GM13976 (cell line): ENCODE results near the gene KCNJ9.

ENCODE experiments used
- DNase-seq: peaks from one replicate; pipeline ENCODE4 v3.0.0; 2012; ENCODE audit warnings: low spot score
- in situ Hi-C: fragments of 300-500 bp; cut with MboI; formaldehyde crosslinking; loops from one replicate; pipeline ENCODE4 v1.12.0; 2022; ENCODE audit warnings: low sequenced_read_pairs, mixed read lengths, inconsistent platforms; ENCODE audit not compliant: unreplicated experiment
- TF ChIP-seq, protein P1 (sequence below): IDR thresholded peaks from 2 replicates; pipeline ENCODE4 v1.5.1; 2012; ENCODE audit warnings: borderline replicate concordance, mild to moderate bottlenecking; ENCODE audit not compliant: insufficient read depth; ENCODE audit errors: extremely low read depth, missing control alignments, control extremely low read depth

Gene KCNJ9

DNA sequence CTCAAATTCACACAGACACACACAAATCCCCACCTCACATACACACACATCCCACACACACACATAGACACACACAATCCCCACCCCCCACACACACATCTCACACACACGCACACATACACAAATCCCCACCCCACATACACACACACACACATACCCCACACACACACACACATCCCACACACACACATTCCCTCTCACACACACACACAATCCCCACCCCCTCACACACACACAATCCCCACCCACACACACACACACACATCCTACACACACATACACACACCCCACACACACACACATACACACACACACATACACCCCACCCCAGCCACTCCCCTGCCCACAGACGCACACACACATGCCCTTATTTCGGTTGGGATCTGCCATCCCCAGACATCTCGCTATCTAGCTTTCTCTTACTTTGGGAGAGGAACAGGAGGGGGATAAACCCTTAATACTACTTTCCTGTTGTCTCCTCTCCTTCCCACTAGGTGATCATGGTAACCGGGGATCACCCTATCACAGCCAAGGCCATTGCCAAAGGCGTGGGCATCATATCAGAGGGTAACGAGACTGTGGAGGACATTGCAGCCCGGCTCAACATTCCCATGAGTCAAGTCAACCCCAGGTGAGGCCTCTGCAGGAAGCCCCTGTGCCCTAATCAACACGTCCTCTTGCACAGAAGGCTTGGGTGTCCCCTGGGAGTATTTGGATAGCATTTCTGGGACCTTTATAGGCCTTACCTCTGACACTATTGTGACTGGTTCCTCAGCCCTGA, 52.8 kb downstream of the KCNJ9 start:
- TF ChIP-seq, protein P1, sequence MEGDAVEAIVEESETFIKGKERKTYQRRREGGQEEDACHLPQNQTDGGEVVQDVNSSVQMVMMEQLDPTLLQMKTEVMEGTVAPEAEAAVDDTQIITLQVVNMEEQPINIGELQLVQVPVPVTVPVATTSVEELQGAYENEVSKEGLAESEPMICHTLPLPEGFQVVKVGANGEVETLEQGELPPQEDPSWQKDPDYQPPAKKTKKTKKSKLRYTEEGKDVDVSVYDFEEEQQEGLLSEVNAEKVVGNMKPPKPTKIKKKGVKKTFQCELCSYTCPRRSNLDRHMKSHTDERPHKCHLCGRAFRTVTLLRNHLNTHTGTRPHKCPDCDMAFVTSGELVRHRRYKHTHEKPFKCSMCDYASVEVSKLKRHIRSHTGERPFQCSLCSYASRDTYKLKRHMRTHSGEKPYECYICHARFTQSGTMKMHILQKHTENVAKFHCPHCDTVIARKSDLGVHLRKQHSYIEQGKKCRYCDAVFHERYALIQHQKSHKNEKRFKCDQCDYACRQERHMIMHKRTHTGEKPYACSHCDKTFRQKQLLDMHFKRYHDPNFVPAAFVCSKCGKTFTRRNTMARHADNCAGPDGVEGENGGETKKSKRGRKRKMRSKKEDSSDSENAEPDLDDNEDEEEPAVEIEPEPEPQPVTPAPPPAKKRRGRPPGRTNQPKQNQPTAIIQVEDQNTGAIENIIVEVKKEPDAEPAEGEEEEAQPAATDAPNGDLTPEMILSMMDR, result no peak
- in situ Hi-C loops, result no loop called here
- DNase-seq, result no peak

DNA sequence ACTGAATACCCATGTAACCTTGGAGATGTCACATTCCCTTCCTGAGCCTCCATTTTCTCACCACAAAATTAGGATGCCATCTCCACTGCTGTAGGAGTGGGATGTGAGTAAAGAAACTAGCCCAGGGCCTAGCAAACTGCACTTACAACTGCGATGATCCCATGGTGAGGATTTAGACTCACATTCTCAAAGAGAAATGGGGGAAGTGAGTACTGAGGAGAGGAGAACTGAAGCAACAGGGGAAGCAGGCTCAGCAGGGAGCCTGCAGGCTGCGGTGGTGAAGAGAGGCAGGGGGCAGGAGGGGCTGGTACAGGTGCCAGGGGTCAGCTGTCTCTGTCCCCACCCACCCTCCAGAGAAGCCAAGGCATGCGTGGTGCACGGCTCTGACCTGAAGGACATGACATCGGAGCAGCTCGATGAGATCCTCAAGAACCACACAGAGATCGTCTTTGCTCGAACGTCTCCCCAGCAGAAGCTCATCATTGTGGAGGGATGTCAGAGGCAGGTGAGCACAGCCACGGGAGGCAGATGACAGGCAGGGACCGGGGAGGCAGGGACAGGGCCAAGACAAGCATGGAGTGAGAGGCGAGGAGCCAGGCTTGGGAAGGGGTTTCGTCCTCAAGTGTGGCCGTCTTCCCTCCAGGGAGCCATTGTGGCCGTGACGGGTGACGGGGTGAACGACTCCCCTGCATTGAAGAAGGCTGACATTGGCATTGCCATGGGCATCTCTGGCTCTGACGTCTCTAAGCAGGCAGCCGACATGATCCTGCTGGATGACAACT, 53.6 kb downstream of the KCNJ9 start:
- TF ChIP-seq, protein P1, result no peak
- DNase-seq, result no peak

DNA sequence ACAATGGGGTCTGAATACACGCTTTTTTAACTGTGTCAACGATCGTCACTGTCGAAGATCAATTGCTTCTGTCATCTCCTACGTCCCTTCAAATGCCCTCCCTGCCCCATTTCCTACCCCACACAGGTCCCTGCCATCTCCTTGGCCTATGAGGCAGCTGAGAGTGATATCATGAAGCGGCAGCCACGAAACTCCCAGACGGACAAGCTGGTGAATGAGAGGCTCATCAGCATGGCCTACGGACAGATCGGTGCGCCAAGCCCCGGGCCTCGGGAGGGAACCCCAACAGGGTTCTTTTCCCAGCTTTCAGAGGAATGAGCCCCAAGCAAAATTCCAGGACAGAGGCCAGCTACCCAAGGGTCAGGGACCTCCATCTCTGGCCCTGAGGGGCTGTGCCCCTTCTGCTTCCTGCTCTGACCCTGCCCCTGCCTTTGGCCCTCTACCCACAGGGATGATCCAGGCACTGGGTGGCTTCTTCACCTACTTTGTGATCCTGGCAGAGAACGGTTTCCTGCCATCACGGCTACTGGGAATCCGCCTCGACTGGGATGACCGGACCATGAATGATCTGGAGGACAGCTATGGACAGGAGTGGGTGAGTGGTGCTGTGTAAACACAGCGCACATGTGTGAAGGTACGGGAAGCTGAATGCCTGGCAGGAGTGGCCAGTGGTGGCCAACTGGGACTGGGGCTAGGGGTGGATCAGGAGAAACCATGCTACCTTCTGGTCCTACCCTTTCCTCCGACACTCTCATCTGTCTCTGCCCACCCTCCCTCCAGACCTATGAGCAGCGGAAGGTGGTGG, 55.0 kb downstream of the KCNJ9 start:
- DNase-seq, result no peak
- in situ Hi-C loops, result no loop called here
- TF ChIP-seq, protein P1, result no peak

More for the DNA sequence above, 53.6 kb downstream of the KCNJ9 start:
- in situ Hi-C loops, result no loop called here

DNA sequence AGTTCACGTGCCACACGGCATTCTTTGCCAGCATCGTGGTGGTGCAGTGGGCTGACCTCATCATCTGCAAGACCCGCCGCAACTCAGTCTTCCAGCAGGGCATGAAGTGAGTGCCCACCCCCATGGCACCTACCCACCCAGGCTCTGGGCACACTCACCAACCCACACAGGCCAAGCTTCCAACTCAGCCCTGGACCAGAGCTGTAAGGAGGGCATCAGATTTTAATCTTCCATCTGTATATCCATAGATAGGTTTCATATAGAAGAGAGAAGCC, 55.5 kb downstream of the KCNJ9 start:
- no peak for DNase-seq
- in situ Hi-C loops, result no loop called here
- TF ChIP-seq, protein P1, result no peak

DNA sequence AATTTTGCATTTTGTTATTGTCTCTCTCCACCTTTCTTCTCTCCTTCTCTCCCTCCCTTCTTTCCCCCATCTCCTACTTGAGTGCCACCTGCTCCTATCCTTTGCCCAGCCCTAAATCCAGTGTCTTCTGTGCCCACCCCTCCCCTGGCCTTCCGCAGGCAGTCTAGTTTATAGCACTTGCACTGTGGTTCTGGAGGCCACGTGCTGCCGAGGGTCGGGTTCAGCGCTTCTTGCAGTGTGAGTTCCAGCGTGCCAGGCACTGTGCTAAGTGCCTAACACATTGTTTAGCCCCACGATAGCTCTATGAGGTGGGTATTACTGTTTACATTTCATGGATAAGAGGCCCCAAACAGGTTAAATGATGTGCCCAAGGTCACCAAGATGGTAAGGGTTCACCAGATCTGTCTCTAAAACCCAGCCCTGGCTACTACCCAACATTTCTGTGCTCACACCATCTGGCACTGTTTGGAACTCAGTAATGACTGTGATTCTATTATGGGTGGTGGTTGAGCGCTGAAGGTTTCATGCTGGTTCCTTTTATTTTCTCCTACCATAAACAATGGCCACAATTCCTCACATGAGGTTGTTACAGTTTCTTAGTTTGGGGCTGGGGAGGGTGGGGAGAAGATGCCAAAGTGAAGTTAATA, 56.0 kb downstream of the KCNJ9 start:
- DNase-seq, result no peak
- TF ChIP-seq, protein P1, result no peak
- in situ Hi-C loops, result no loop called here

DNA sequence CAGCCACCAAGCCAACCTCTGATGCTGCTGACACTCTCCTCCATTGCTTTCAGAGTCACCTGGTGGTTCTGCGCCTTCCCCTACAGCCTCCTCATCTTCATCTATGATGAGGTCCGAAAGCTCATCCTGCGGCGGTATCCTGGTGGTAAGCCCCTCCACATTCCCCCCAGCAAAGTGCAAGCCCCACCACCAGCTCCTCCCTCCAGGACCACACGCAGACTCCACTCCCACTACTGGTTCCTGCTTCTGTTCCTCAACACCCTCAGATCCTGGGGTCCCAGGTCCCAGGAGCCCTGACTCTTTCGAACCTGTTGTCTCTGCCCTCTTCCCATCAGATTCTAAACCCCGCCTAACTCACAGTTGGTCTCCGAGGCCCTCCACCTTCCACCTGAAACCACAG, 58.5 kb downstream of the KCNJ9 start:
- in situ Hi-C loops, result no loop called here
- no peak for DNase-seq
- TF ChIP-seq, protein P1, result no peak
